HPDE6-E6E7 (cell line): Measurements from ENCODE around the gene COL4A4.
"Not testable (repeated sequence)": the region's sequence is repeated elsewhere in the genome, so short reads cannot be mapped to it uniquely, and the experiment has no call there.

ENCODE experiments used
- DNase-seq: peaks from one replicate; pipeline ENCODE4 v3.0.0; 2011; ENCODE audit warnings: missing footprints; ENCODE audit errors: extremely low spot score

The COL4A4 gene

GRCh38 chr2:227163998-227164762 lies at the start of gene COL4A4, which contains the start of gene COL4A3:
Gene COL4A4 (minus strand): TSS chr2:227164205. CDS start chr2:227147483, 16,722 bp downstream.
Gene COL4A3 (plus strand): TSS chr2:227164624. CDS start chr2:227164727, 103 bp downstream.
- DNase-seq, result no peak

- DNase-seq, result no peak
Observed at GRCh38 chr2:227207573-227207972, 43.6 kb upstream of the COL4A4 start.

- no peak for DNase-seq
Observed at GRCh38 chr2:227206406-227206805, 42.4 kb upstream of the COL4A4 start.

- no peak for DNase-seq
Observed at GRCh38 chr2:227205701-227206100, 41.7 kb upstream of the COL4A4 start.

- no peak for DNase-seq
Observed at GRCh38 chr2:227204452-227204851, 40.4 kb upstream of the COL4A4 start.

- DNase-seq, result no peak
Observed at GRCh38 chr2:227201771-227202170, 37.8 kb upstream of the COL4A4 start.

GRCh38 chr2:227198866-227199265 lies 34.9 kb upstream of the COL4A4 start:
- no peak for DNase-seq

GRCh38 chr2:227194219-227194618 lies 30.2 kb upstream of the COL4A4 start:
- no peak for DNase-seq

- DNase-seq, result no peak
Observed at GRCh38 chr2:227192491-227192890, 28.5 kb upstream of the COL4A4 start.

- no peak for DNase-seq
Observed at GRCh38 chr2:227191367-227191766, 27.4 kb upstream of the COL4A4 start.

- DNase-seq, result no peak
Observed at GRCh38 chr2:227188292-227188691, 24.3 kb upstream of the COL4A4 start.

- DNase-seq, result no peak
Observed at GRCh38 chr2:227186751-227187150, 22.7 kb upstream of the COL4A4 start.

- DNase-seq, result no peak
Observed at GRCh38 chr2:227185615-227186232, 21.7 kb upstream of the COL4A4 start.

- DNase-seq, result no peak
Observed at GRCh38 chr2:227183657-227184367, 19.8 kb upstream of the COL4A4 start.

GRCh38 chr2:227182765-227183164 lies 18.8 kb upstream of the COL4A4 start:
- no peak for DNase-seq

- no peak for DNase-seq
Observed at GRCh38 chr2:227180770-227181169, 16.8 kb upstream of the COL4A4 start.

- no peak for DNase-seq
Observed at GRCh38 chr2:227179988-227180685, 16.1 kb upstream of the COL4A4 start.

- DNase-seq, result no peak
Observed at GRCh38 chr2:227177592-227178336, 13.8 kb upstream of the COL4A4 start.

- not testable (repeated sequence) for DNase-seq
Observed at GRCh38 chr2:227171779-227172178, 7.8 kb upstream of the COL4A4 start.

- no peak for DNase-seq
Observed at GRCh38 chr2:227164763-227165291, 822 bp upstream of the COL4A4 start.

- DNase-seq, result no peak
Observed at GRCh38 chr2:227163485-227163997, 464 bp downstream of the COL4A4 start.
